IMR-90 (cell line): ENCODE data around the gene VAC14. TPM values are rescaled to one million over a fixed set of nuclear protein-coding genes. Genes with fewer than 3 reads are reported as not detected.

ENCODE experiments used
- ATAC-seq: fragments of 200-7000 bp; cut with Tn5 transposase; 2 replicates; pipeline ENCODE4 v1.9.1; 2020; ENCODE audit warnings: low read depth, mild to moderate bottlenecking, moderate library complexity
- BruUV-seq: library from RNA; stranded (reverse); fragments of 400-500 nt; replicated peaks from 2 replicates; lab custom pipeline; 2021; lab: Mats Ljungman, UMichigan
- CTCF ChIA-PET: fragments of 300-600 bp; formaldehyde crosslinking; extraction: SDS; loops from one replicate; lab custom pipeline; 2021; ENCODE audit warnings: antibody characterized with exemption; lab: Yijun Ruan, JAX
- POLR2A ChIA-PET: fragments of 300-600 bp; sonication (Branson Sonifier 250); formaldehyde crosslinking; loops from one replicate; lab custom pipeline; 2022; ENCODE audit warnings: antibody characterized with exemption; ENCODE audit not compliant: unreplicated experiment; lab: Charles Lee
- DNase-seq: peaks from one replicate; pipeline ENCODE4 v3.0.0; 2013
- H2AFZ ChIP-seq: replicated peaks from 2 replicates; pipeline ENCODE3; 2013; ENCODE audit warnings: low read length, mild to moderate bottlenecking; ENCODE audit not compliant: poor library complexity
- H2AK5ac ChIP-seq: 2 replicates; pipeline ENCODE4 v1.6.1; 2013; ENCODE audit warnings: low read depth, low read length, inconsistent platforms
- H2AK9ac ChIP-seq: replicated peaks from 2 replicates; pipeline ENCODE3; 2013; ENCODE audit warnings: mild to moderate bottlenecking, low read depth, low read length, moderate library complexity; ENCODE audit not compliant: poor library complexity
- H2BK120ac ChIP-seq: 2 replicates; pipeline ENCODE4 v1.6.1; 2013; ENCODE audit warnings: low read depth, low read length, inconsistent platforms
- H2BK15ac ChIP-seq: 3 replicates; pipeline ENCODE4 v1.6.1; 2013; ENCODE audit warnings: low read depth, low read length, inconsistent platforms
- H2BK20ac ChIP-seq: 2 replicates; pipeline ENCODE4 v1.6.1; 2013; ENCODE audit warnings: low read depth, mild to moderate bottlenecking, inconsistent platforms, low read length, moderate library complexity
- H2BK5ac ChIP-seq: 2 replicates; pipeline ENCODE4 v1.6.1; 2013; ENCODE audit warnings: mild to moderate bottlenecking, low read depth, low read length, inconsistent platforms; ENCODE audit not compliant: poor library complexity, severe bottlenecking
- H3K14ac ChIP-seq: replicated peaks from 2 replicates; pipeline ENCODE4 v1.6.1; 2013; ENCODE audit warnings: low read depth, low read length, inconsistent platforms
- H3K18ac ChIP-seq: 2 replicates; pipeline ENCODE4 v1.6.1; 2013; ENCODE audit warnings: low read depth, low read length, control low read depth
- H3K23ac ChIP-seq: 2 replicates; pipeline ENCODE4 v1.6.1; 2013; ENCODE audit warnings: low read depth, low read length, inconsistent platforms
- H3K27ac ChIP-seq: 2 replicates; pipeline ENCODE4 v1.5.1; 2013; ENCODE audit warnings: mild to moderate bottlenecking, control low read depth, low read length; ENCODE audit not compliant: insufficient read depth
- H3K27me3 ChIP-seq: 2 replicates; pipeline ENCODE4 v1.6.1; 2013; ENCODE audit warnings: low read length; ENCODE audit not compliant: control insufficient read depth, insufficient read depth
- H3K36me3 ChIP-seq: 2 replicates; pipeline ENCODE4 v1.6.1; 2013; ENCODE audit warnings: low read length, mixed read lengths; ENCODE audit not compliant: control insufficient read depth, insufficient read depth
- H3K4ac ChIP-seq: 2 replicates; pipeline ENCODE4 v1.6.1; 2013; ENCODE audit warnings: low read depth, low read length, inconsistent platforms
- H3K4me1 ChIP-seq: 2 replicates; pipeline ENCODE4 v1.6.1; 2013; ENCODE audit warnings: low read length, mixed read lengths; ENCODE audit not compliant: control insufficient read depth, insufficient read depth
- H3K4me2 ChIP-seq: 2 replicates; pipeline ENCODE4 v1.6.1; 2013; ENCODE audit warnings: low read depth, mild to moderate bottlenecking, control low read depth, low read length, moderate library complexity
- H3K4me3 ChIP-seq: 2 replicates; pipeline ENCODE4 v1.5.1; 2013; ENCODE audit warnings: low read depth, mild to moderate bottlenecking, control low read depth, low read length, moderate library complexity; ENCODE audit not compliant: insufficient read depth
- H3K56ac ChIP-seq: 2 replicates; pipeline ENCODE4 v1.6.1; 2013; ENCODE audit warnings: low read length, inconsistent platforms; ENCODE audit not compliant: insufficient read depth; ENCODE audit errors: extremely low read depth
- H3K79me1 ChIP-seq, 2 experiments: 2 replicates each; pipeline ENCODE4 v1.6.1; 2013; ENCODE audit warnings: low read length in 2 of 2, inconsistent platforms in 1 of 2, low read depth in 1 of 2
- H3K9ac ChIP-seq: 2 replicates; pipeline ENCODE4 v1.6.1; 2013; ENCODE audit warnings: low read depth, low read length, control low read depth
- H3K9me1 ChIP-seq: 2 replicates; pipeline ENCODE4 v1.6.1; 2013; ENCODE audit warnings: low read length, inconsistent platforms; ENCODE audit not compliant: insufficient read depth
- H3K9me3 ChIP-seq: 2 replicates; pipeline ENCODE4 v1.6.1; 2013; ENCODE audit warnings: low read length; ENCODE audit not compliant: control insufficient read depth, insufficient read depth
- H4K20me1 ChIP-seq: 2 replicates; pipeline ENCODE4 v1.6.1; 2013; ENCODE audit warnings: low read length, inconsistent platforms; ENCODE audit not compliant: insufficient read depth
- H4K5ac ChIP-seq: 2 replicates; pipeline ENCODE4 v1.6.1; 2013; ENCODE audit warnings: mild to moderate bottlenecking, low read depth, low read length, control low read depth
- H4K8ac ChIP-seq, 2 experiments: 2 replicates each; pipeline ENCODE4 v1.6.1; 2013; ENCODE audit warnings: low read depth in 2 of 2, low read length in 2 of 2, control low read depth in 1 of 2, inconsistent platforms in 1 of 2
- H4K91ac ChIP-seq: 2 replicates; pipeline ENCODE4 v1.6.1; 2013; ENCODE audit warnings: low read depth, low read length, inconsistent platforms; ENCODE audit not compliant: insufficient read depth
- FOS ChIP-seq: fragments of 150-350 bp; IDR thresholded peaks from 2 replicates; pipeline ENCODE4 v1.6.1; 2016; ENCODE audit warnings: low read depth, low read length
- MXI1 ChIP-seq: IDR thresholded peaks from 2 replicates; pipeline ENCODE4 v1.6.1; 2012; ENCODE audit warnings: low read depth, mild to moderate bottlenecking, low read length, moderate library complexity, borderline replicate concordance
- WGBS, 2 experiments: methylation state at CpG; one replicate each; pipeline versions ENCODE4 v1.1.5 to v1.1.7; 2013; ENCODE audit warnings: missing lambda C conversion rate in 2 of 2; ENCODE audit not compliant: insufficient read length in 1 of 2; ENCODE audit errors: extremely low coverage in 2 of 2; 5-methylcytosine and 5-hydroxymethylcytosine counted together
- dilution Hi-C: fragments of 300-500 bp; cut with HindIII; formaldehyde crosslinking; loops from one replicate; pipeline ENCODE4 v1.14.3; 2018; ENCODE audit warnings: low sequenced_read_pairs; ENCODE audit not compliant: unreplicated experiment
- in situ Hi-C: fragments of 300-500 bp; cut with MboI; formaldehyde crosslinking; loops from 3 replicates; pipeline ENCODE4 v1.14.3; 2019; ENCODE audit warnings: low sequenced_read_pairs, inconsistent platforms, mixed read lengths
- intact Hi-C: fragments of 100-400 bp; cut with micrococcal nuclease; formaldehyde crosslinking; loops from 2 replicates; pipeline ENCODE4 v1.10.0; 2022
- polyA plus RNA-seq, 3 experiments: library from polyadenylated mRNA; depleted of rRNA; stranded (reverse); fragments of >200 nt; gene quantifications; 2 replicates each; pipeline ENCODE4 v1.2.3, GENCODE V29; 2012; ENCODE audit warnings: low replicate concordance in 1 of 3
- total RNA-seq: library from RNA; depleted of rRNA; stranded (reverse); fragments of >200 nt; gene quantifications from 2 replicates; pipeline ENCODE4 v1.2.3, GENCODE V29; 2012

The VAC14 gene
- total and polyA plus RNA-seq, 2 of the 4 experiments (the other 2 are of a cell fraction): 21.1 to 40.2 TPM

- CTCF ChIA-PET: no interaction called here
- Histone ChIP-seq H4K5ac (no peak overlapping the region), H4K8ac (no peak overlapping the region), H2BK15ac (no peak overlapping the region), H3K9me1 (peaks cover 7% of the 10 kb centered on the region; the same call in 1 of the 2 replicates), H3K36me3 (peaks cover 16% of the 10 kb centered on the region; the same call in 1 of the 2 replicates), H2BK120ac (no peak overlapping the region), H4K20me1 (peaks cover 39% of the 10 kb centered on the region), H3K4me3 (no peak overlapping the region), H2AK9ac (peak overlapping the region; percentile 10), H3K4me2 (no peak overlapping the region), H3K18ac (no peak overlapping the region), H3K27ac (no peak overlapping the region), H3K79me1 (peaks cover 46 to 73% of the 10 kb centered on the region in 2 experiments), H3K4ac (no peak overlapping the region), H3K56ac (no peak overlapping the region), H3K4me1 (no peaks in the 10 kb centered on the region; the same call in 1 of the 2 replicates), H2AFZ (no peak overlapping the region), H3K27me3 (no peaks in the 10 kb centered on the region), H3K9ac (no peak overlapping the region), H3K9me3 (no peaks in the 10 kb centered on the region), H2BK20ac (no peak overlapping the region), H2AK5ac (no peak overlapping the region), H3K14ac (no peak overlapping the region), H2BK5ac (no peak overlapping the region), H3K23ac (no peak overlapping the region), H4K91ac (no peak overlapping the region)
- no peak for TF ChIP-seq MXI1
- no peak for TF ChIP-seq FOS
- dilution Hi-C loops: no loop called here
- DNase-seq (no peak), ATAC-seq (no peak)
- intact Hi-C loops: no loop called here
- POLR2A ChIA-PET: no interaction called here
- in situ Hi-C loops: loop anchor here (10.0 to 25.0 kb wide), 3 partner anchors 497 to 697 kb away; partner anchors contain the start of genes CALB2, CMTR2 and ZNF19
- WGBS, 2 experiments: 89% methylated on average over 8 of the region's 16 CpGs; no CpG with 5 or more reads in 1 of the 2 experiments
- no TSS peak for BruUV-seq
These were observed 11.1 kb downstream of the VAC14 start for GRCh38 chr16:70789595-70790447.
